HEK293 (cell line): ENCODE results near the gene OAS2.

Source experiments
- CTCF ChIA-PET: fragments of 350-600 bp; formaldehyde crosslinking; extraction: SDS; loops from one replicate; lab custom pipeline; 2021; ENCODE audit warnings: antibody characterized with exemption; lab: Yijun Ruan, JAX
- POLR2A ChIA-PET: fragments of 300-600 bp; formaldehyde crosslinking; extraction: SDS; loops from one replicate; lab custom pipeline; 2020; ENCODE audit warnings: antibody characterized with exemption, inconsistent platforms; lab: Yijun Ruan, JAX
- H3K27ac ChIP-seq: fragments of 200-500 bp; sonication (Bioruptor generic); 2 replicates; pipeline ENCODE4 v1.5.1; 2014; ENCODE audit warnings: low read depth, low read length, control low read depth, inconsistent platforms; ENCODE audit errors: extremely low read depth
- H3K36me3 ChIP-seq, 2 experiments: fragments of 200-500 bp in 1 of 2; sonication (Bioruptor generic) in 1 of 2; 1 replicate in 1 of 2; 2 replicates in 1 of 2; pipeline ENCODE4 v1.5.1; 2014 to 2017; ENCODE audit warnings: inconsistent platforms in 2 of 2, low read length in 2 of 2; ENCODE audit not compliant: control insufficient read depth in 2 of 2, insufficient read depth in 1 of 2
- H3K4me1 ChIP-seq: fragments of 200-500 bp; sonication (Bioruptor generic); 2 replicates; pipeline ENCODE4 v1.5.1; 2014; ENCODE audit warnings: mild to moderate bottlenecking, low read length, inconsistent platforms; ENCODE audit not compliant: control insufficient read depth, insufficient read depth
- H3K4me3 ChIP-seq: 2 replicates; pipeline ENCODE4 v1.5.1; 2011; ENCODE audit warnings: low read depth, mild to moderate bottlenecking, control low read depth, low read length, moderate library complexity
- H3K9me3 ChIP-seq: fragments of 200-500 bp; sonication (Bioruptor generic); 2 replicates; pipeline ENCODE4 v1.5.1; 2014; ENCODE audit warnings: low read depth, low read length, inconsistent platforms; ENCODE audit not compliant: control insufficient read depth, insufficient read depth
- EGR2 ChIP-seq: fragments of 450-650 bp; formaldehyde crosslinking; IDR thresholded peaks from 2 replicates; pipeline ENCODE4 v1.5.1; 2016; ENCODE audit warnings: low read depth, missing biosample characterization, missing genetic modification characterization
- GLI2 ChIP-seq: fragments of 450-650 bp; formaldehyde crosslinking; IDR thresholded peaks from 2 replicates; pipeline ENCODE4; 2017; ENCODE audit warnings: missing biosample characterization, missing genetic modification characterization, low read depth, borderline replicate concordance
- GLI4 ChIP-seq: fragments of 450-650 bp; formaldehyde crosslinking; IDR thresholded peaks from 2 replicates; pipeline ENCODE4 v1.5.1; 2016; ENCODE audit warnings: missing biosample characterization, missing genetic modification characterization
- HOXA7 ChIP-seq: sonication (generic); formaldehyde crosslinking; IDR thresholded peaks from 2 replicates; pipeline ENCODE4 v1.8.1; 2022; ENCODE audit warnings: missing genetic modification reagents, borderline replicate concordance
- HOXD13 ChIP-seq: sonication (generic); formaldehyde crosslinking; IDR thresholded peaks from 2 replicates; pipeline ENCODE4 v1.8.0; 2022; ENCODE audit warnings: missing genetic modification reagents, borderline replicate concordance
- KLF1 ChIP-seq: fragments of 450-650 bp; formaldehyde crosslinking; IDR thresholded peaks from 2 replicates; pipeline ENCODE4 v1.5.1; 2016; ENCODE audit warnings: missing biosample characterization, missing genetic modification characterization
- KLF9 ChIP-seq: fragments of 450-650 bp; formaldehyde crosslinking; IDR thresholded peaks from 2 replicates; pipeline ENCODE4 v1.5.1; 2016; ENCODE audit warnings: missing biosample characterization, missing genetic modification characterization, low read depth
- PRDM2 ChIP-seq: fragments of 450-650 bp; formaldehyde crosslinking; IDR thresholded peaks from 2 replicates; pipeline ENCODE4 v1.5.1; 2016; ENCODE audit warnings: missing biosample characterization, missing genetic modification characterization, borderline replicate concordance
- SP2 ChIP-seq: fragments of 450-650 bp; formaldehyde crosslinking; IDR thresholded peaks from 2 replicates; pipeline ENCODE4 v1.5.1; 2016; ENCODE audit warnings: missing biosample characterization, missing genetic modification characterization
- SP3 ChIP-seq: fragments of 450-650 bp; formaldehyde crosslinking; IDR thresholded peaks from 2 replicates; pipeline ENCODE4 v1.5.1; 2016; ENCODE audit warnings: missing biosample characterization, missing genetic modification characterization
- YY1 ChIP-seq: fragments of 450-650 bp; formaldehyde crosslinking; IDR thresholded peaks from 2 replicates; pipeline ENCODE4 v1.5.1; 2018; ENCODE audit warnings: missing biosample characterization, missing genetic modification characterization
- ZBTB1 ChIP-seq: fragments of 450-650 bp; formaldehyde crosslinking; IDR thresholded peaks from 2 replicates; pipeline ENCODE4 v1.5.1; 2016; ENCODE audit warnings: missing biosample characterization, missing genetic modification characterization
- ZBTB10 ChIP-seq: fragments of 450-650 bp; formaldehyde crosslinking; IDR thresholded peaks from 2 replicates; pipeline ENCODE4 v1.5.1; 2016; ENCODE audit warnings: missing biosample characterization, missing genetic modification characterization
- ZBTB49 ChIP-seq: fragments of 450-650 bp; formaldehyde crosslinking; IDR thresholded peaks from 2 replicates; pipeline ENCODE4 v1.5.1; 2016; ENCODE audit warnings: missing biosample characterization, missing genetic modification characterization, low read depth
- ZFHX2 ChIP-seq: fragments of 450-650 bp; formaldehyde crosslinking; conservative IDR thresholded peaks from 2 replicates; pipeline ENCODE4 v1.5.1; 2016; ENCODE audit warnings: missing biosample characterization, missing genetic modification characterization
- ZNF121 ChIP-seq: fragments of 450-650 bp; formaldehyde crosslinking; IDR thresholded peaks from 2 replicates; pipeline ENCODE4 v1.5.1; 2016; ENCODE audit warnings: missing biosample characterization, missing genetic modification characterization
- ZNF223 ChIP-seq: fragments of 450-650 bp; formaldehyde crosslinking; IDR thresholded peaks from 2 replicates; pipeline ENCODE4 v1.5.1; 2016; ENCODE audit warnings: missing biosample characterization, missing genetic modification characterization
- ZNF23 ChIP-seq: fragments of 450-650 bp; formaldehyde crosslinking; IDR thresholded peaks from 2 replicates; pipeline ENCODE4 v1.5.1; 2016; ENCODE audit warnings: missing biosample characterization, missing genetic modification characterization, borderline replicate concordance
- ZNF266 ChIP-seq: fragments of 450-650 bp; formaldehyde crosslinking; IDR thresholded peaks from 2 replicates; pipeline ENCODE4 v1.5.1; 2016; ENCODE audit warnings: missing biosample characterization, missing genetic modification characterization, low read depth
- ZNF423 ChIP-seq: fragments of 450-650 bp; formaldehyde crosslinking; IDR thresholded peaks from 2 replicates; pipeline ENCODE4 v1.5.1; 2016; ENCODE audit warnings: missing biosample characterization, missing genetic modification characterization
- ZNF510 ChIP-seq: fragments of 450-650 bp; formaldehyde crosslinking; IDR thresholded peaks from 2 replicates; pipeline ENCODE4 v1.5.1; 2018; ENCODE audit warnings: mild to moderate bottlenecking, missing genetic modification characterization, missing biosample characterization; ENCODE audit not compliant: insufficient replicate concordance
- ZNF704 ChIP-seq: fragments of 450-650 bp; formaldehyde crosslinking; IDR thresholded peaks from 2 replicates; pipeline ENCODE4 v1.5.1; 2016; ENCODE audit warnings: missing biosample characterization, missing genetic modification characterization
- ZSCAN18 ChIP-seq: fragments of 450-650 bp; formaldehyde crosslinking; IDR thresholded peaks from 2 replicates; pipeline ENCODE4 v1.5.1; 2016; ENCODE audit warnings: missing biosample characterization, missing genetic modification characterization

Gene OAS2

GRCh38 chr12:112977641-112978040 is 678 bp upstream of the OAS2 start (continued):
- TF ChIP-seq HOXA7 = no peak
- no peak for TF ChIP-seq ZNF23 (tag by site-specific recombination)
- TF ChIP-seq ZBTB49 = no peak

- Histone ChIP-seq H3K27ac (no peak overlapping the region), H3K9me3 (no peaks in the 10 kb centered on the region), H3K4me1 (no peaks in the 10 kb centered on the region), H3K36me3 (no peaks in the 10 kb centered on the region), H3K4me3 (no peak overlapping the region)
- ChIA-PET CTCF (interaction anchor here (0.6 to 3.4 kb wide), 3 partner anchors 9 to 646 kb away, joined by 3 to 23 read pairs (median 5); no protein-coding TSS in a partner anchor), POLR2A (no interaction called here)
- TF ChIP-seq ZFHX2 = no peak
- no peak for TF ChIP-seq ZNF704 (tag by site-specific recombination)
- TF ChIP-seq SP2 (tag by site-specific recombination) = no peak
- no peak for TF ChIP-seq ZSCAN18
- no peak for TF ChIP-seq EGR2 (tag by site-specific recombination)
- TF ChIP-seq KLF1 = no peak
- no peak for TF ChIP-seq ZBTB1 (tag by site-specific recombination)
- TF ChIP-seq ZNF510 = no peak
- TF ChIP-seq ZBTB10 (tag by site-specific recombination) = no peak
- no peak for TF ChIP-seq HOXD13 (CRISPR knock-in tag)
- TF ChIP-seq ZNF223 (tag by site-specific recombination) = no peak
- no peak for TF ChIP-seq GLI4
- TF ChIP-seq GLI2 (tag by site-specific recombination) = no peak
- TF ChIP-seq YY1 = no peak
- no peak for TF ChIP-seq PRDM2 (tag by site-specific recombination)
- no peak for TF ChIP-seq ZNF266
- no peak for TF ChIP-seq SP3 (tag by site-specific recombination)
- TF ChIP-seq ZNF423 (tag by site-specific recombination) = no peak
- TF ChIP-seq ZNF121 (tag by site-specific recombination) = no peak
- no peak for TF ChIP-seq KLF9 (tag by site-specific recombination)
Measured at GRCh38 chr12:112979041-112979680, 842 bp downstream of the OAS2 start.
